ENCODE measurements around the gene RFTN2. TPM values are rescaled to one million over a fixed set of nuclear protein-coding genes. Genes with fewer than 3 reads are reported as not detected.

Gene RFTN2
- total RNA-seq, 6 experiments from 2014 or later = 0.05 to 0.45 (median 0.13) TPM; not detected in 1

GRCh38 chr2:197613509-197613987 lies 61.8 kb downstream of the RFTN2 start:
- H3K4me3 Mint-ChIP-seq = no peak overlapping the region
- no peaks in the 10 kb centered on the region for H3K36me3 Mint-ChIP-seq (ENCODE audit: low read depth)
- no peaks in the 10 kb centered on the region for H3K9me3 Mint-ChIP-seq
- no peaks in the 10 kb centered on the region for H3K4me1 Mint-ChIP-seq (ENCODE audit: low read depth)
- peaks cover 1% of the 10 kb centered on the region; the same call in 1 of the 2 replicates for H3K27me3 Mint-ChIP-seq (ENCODE audit: insufficient read depth)
- TF ChIP-seq, protein P1, sequence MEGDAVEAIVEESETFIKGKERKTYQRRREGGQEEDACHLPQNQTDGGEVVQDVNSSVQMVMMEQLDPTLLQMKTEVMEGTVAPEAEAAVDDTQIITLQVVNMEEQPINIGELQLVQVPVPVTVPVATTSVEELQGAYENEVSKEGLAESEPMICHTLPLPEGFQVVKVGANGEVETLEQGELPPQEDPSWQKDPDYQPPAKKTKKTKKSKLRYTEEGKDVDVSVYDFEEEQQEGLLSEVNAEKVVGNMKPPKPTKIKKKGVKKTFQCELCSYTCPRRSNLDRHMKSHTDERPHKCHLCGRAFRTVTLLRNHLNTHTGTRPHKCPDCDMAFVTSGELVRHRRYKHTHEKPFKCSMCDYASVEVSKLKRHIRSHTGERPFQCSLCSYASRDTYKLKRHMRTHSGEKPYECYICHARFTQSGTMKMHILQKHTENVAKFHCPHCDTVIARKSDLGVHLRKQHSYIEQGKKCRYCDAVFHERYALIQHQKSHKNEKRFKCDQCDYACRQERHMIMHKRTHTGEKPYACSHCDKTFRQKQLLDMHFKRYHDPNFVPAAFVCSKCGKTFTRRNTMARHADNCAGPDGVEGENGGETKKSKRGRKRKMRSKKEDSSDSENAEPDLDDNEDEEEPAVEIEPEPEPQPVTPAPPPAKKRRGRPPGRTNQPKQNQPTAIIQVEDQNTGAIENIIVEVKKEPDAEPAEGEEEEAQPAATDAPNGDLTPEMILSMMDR (IDR thresholded peaks at IDR 0.05) = no peak
- DNase-seq = no peak
- H3K27ac Mint-ChIP-seq = no peak overlapping the region

DNA sequence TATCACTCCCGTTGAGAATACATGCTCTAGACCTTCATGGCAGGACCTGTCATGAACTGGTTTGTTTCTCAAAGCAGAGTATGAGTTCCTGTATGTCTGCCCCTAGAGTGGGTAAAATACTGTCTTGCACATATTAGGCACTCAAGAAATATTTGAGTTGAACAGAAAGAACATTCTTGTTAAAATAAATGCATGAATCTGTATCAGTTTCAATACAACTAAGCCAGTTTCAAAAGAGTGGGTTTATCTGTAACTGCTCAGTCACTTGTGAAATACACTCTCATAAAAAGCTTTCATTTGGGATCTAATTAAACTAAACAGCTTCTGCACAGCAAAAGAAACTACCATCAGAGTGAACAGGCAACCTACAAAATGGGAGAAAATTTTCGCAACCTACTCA lies 69.2 kb downstream of the RFTN2 start:
- TF ChIP-seq, protein P1 (IDR thresholded peaks at IDR 0.05) = no peak
- Mint-ChIP-seq H3K4me1 (ENCODE audit: low read depth) (no peaks in the 10 kb centered on the region), H3K36me3 (ENCODE audit: low read depth) (no peaks in the 10 kb centered on the region), H3K9me3 (no peaks in the 10 kb centered on the region), H3K27me3 (ENCODE audit: insufficient read depth) (no peaks in the 10 kb centered on the region; the same call in 1 of the 2 replicates), H3K27ac (no peak overlapping the region), H3K4me3 (no peak overlapping the region)
- no peak for DNase-seq

DNA sequence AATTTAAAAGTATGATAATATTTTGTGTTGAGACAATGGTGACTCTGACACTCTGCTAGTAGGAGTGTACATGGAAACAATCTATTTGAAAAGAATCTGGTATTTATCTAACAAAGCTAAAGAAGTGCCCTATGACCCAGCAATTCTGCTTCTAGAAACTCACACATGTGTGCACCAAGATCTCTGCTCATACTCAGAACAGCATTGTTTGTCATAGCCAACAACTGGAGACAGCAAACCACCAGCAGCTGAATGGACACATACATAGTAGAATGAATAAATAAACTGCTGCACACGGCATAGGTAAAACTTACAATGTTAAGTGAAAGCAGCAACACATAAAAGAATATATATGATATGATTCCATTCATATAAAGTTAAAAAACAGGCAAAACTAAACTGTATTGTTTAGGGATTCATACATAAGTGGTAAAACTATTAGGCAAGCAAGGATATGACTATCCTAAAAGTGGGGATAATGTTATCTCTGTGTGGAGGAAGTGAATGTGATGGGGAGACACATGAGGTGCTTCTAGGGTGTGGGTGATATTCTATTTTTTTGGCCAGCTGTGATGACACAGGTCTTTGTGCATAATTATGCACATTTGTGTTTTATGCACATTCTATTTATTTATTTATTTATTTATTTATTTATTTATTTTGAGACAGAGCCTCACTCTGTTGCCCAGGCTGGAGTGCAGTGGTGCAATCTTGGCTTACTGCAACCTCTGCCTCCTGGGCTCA lies 71.1 kb downstream of the RFTN2 start:
- no peak overlapping the region for H3K4me3 Mint-ChIP-seq
- no peak overlapping the region for H3K27ac Mint-ChIP-seq
- no peak for DNase-seq
- H3K9me3 Mint-ChIP-seq = no peaks in the 10 kb centered on the region
- no peaks in the 10 kb centered on the region for H3K36me3 Mint-ChIP-seq (ENCODE audit: low read depth)
- TF ChIP-seq, protein P1 (IDR thresholded peaks at IDR 0.05) = no peak
- H3K27me3 Mint-ChIP-seq (ENCODE audit: insufficient read depth) = peaks cover 2% of the 10 kb centered on the region; the same call in 1 of the 2 replicates
- H3K4me1 Mint-ChIP-seq (ENCODE audit: low read depth) = peaks cover 2% of the 10 kb centered on the region; the same call in 1 of the 2 replicates

DNA sequence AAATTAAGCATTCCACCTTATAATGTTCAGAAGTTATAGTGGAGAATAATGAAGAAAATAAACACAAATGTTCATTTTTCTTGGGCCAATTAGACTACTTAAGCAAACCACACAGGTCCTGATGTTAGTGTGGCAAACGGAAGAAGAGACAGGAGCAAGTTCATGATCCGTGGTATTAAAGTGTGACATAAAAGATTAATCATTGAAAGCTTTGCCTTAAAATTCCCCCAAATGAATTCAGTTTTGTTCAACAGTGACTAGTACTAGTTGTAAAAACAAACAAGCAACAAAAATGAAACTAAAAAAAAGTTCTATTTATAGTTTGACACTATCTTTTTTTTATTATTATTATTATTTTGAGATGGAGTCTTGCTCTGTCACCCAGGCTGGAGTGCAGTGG lies 73.7 kb downstream of the RFTN2 start:
- H3K27me3 Mint-ChIP-seq (ENCODE audit: insufficient read depth) = peaks cover 2% of the 10 kb centered on the region
- no peaks in the 10 kb centered on the region for H3K9me3 Mint-ChIP-seq
- TF ChIP-seq, protein P1 (IDR thresholded peaks at IDR 0.05) = no peak
- H3K27ac Mint-ChIP-seq = no peak overlapping the region
- DNase-seq = no peak
- H3K4me3 Mint-ChIP-seq = no peak overlapping the region
- H3K36me3 Mint-ChIP-seq (ENCODE audit: low read depth) = no peaks in the 10 kb centered on the region
- H3K4me1 Mint-ChIP-seq (ENCODE audit: low read depth) = peaks cover 5% of the 10 kb centered on the region; the same call in 1 of the 2 replicates

DNA sequence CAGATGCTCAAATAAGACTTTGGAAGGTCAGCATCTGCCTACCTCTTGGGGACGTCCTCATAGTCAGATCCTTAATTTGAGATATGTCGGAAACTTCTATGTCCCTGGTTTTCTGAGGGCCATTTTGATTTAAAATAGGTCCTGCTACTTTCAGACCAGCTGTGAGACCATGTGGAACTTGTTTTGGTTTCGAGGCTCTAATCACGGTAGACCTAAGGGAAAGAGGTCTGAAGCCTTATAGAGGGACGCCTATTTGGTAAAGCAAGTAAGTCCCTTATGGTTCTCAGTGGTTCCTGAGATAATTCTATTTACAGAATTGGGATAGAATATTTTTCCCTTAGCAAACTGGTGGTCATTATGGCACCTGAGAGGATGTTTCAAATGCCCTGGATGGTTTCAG lies 75.1 kb downstream of the RFTN2 start:
- TF ChIP-seq, protein P1 (IDR thresholded peaks at IDR 0.05) = no peak
- Mint-ChIP-seq H3K9me3 (no peaks in the 10 kb centered on the region), H3K4me1 (ENCODE audit: low read depth) (peaks cover 5% of the 10 kb centered on the region; the same call in 1 of the 2 replicates), H3K27ac (no peak overlapping the region), H3K4me3 (no peak overlapping the region), H3K36me3 (ENCODE audit: low read depth) (no peaks in the 10 kb centered on the region), H3K27me3 (ENCODE audit: insufficient read depth) (peaks cover 2% of the 10 kb centered on the region)
- no peak for DNase-seq

All from HFFc6 (cell line).